ENCODE data around the gene SPDYE2.
A peak's percentile ranks its signal among the peaks of the same experiment; 100 is the strongest.
"Not testable (repeated sequence)": the region's sequence is repeated elsewhere in the genome, so short reads cannot be mapped to it uniquely, and the experiment has no call there.

Gene SPDYE2

DNA sequence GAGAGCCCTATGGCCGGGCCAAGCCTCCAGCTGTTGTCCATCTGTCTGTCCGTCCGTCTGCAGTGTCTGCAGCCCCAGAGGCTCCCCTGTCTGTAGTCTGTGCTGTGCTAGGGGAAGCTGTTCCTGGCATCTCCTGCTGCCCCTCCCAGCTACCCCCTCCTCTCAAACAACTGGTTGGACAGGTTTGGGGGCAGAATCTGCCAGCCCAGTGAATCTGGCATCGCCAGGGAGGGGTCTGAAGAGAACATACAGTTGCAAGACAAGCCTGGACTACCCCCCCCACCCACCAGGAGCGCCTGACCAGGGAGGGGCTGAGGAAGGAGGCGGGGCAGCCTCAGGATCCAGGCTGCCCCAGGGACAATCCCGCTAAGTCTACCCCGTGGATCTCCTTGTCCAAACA lies 7.4 kb upstream of the SPDYE2 start, which contains the start of gene UPK3BL2:
TSS of gene UPK3BL2 (minus strand) at position 101 of the 400 bp plus-strand sequence. CDS start at position 41, 60 bp downstream.
- not testable (repeated sequence) for H3K4me3 ChIP-seq (ENCODE audit: severe bottlenecking); H3K9me3 ChIP-seq (ENCODE audit: severe bottlenecking); DNase-seq (ENCODE audit: low spot score); H3K36me3 ChIP-seq (ENCODE audit: low read depth); H3K27me3 ChIP-seq (ENCODE audit: insufficient read depth, poor library complexity, severe bottlenecking); H3K4me1 ChIP-seq (ENCODE audit: insufficient read depth, poor library complexity, severe bottlenecking); H3K27ac ChIP-seq (ENCODE audit: poor library complexity, severe bottlenecking)
- peak; percentile 10; the same call in 2 of the 3 replicates for ATAC-seq (ENCODE audit: low read depth)

DNA sequence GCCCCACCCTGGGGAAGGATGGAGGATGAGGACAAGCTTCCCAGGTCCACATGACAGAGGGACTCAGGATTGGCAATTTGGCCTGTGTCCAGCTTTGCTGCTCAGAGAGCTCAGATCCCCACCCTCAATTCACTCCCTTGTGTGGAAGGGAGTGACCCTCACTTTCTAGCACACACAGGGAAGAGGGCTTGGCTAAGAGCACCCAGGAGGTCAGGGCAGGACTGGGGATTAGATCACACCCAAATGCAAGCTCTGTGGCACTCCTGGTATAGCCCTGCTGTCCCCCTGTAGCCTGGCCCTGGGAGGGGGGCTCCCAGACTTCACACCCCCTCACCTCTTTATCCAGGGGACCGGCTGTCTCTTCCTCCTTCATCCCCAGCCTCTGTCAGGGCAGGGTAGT lies 6.7 kb upstream of the SPDYE2 start:
- not testable (repeated sequence) for H3K27ac ChIP-seq (ENCODE audit: poor library complexity, severe bottlenecking); H3K27me3 ChIP-seq (ENCODE audit: insufficient read depth, poor library complexity, severe bottlenecking); DNase-seq (ENCODE audit: low spot score); H3K36me3 ChIP-seq (ENCODE audit: low read depth); H3K4me1 ChIP-seq (ENCODE audit: insufficient read depth, poor library complexity, severe bottlenecking); H3K9me3 ChIP-seq (ENCODE audit: severe bottlenecking); ATAC-seq (ENCODE audit: low read depth); H3K4me3 ChIP-seq (ENCODE audit: severe bottlenecking)

DNA sequence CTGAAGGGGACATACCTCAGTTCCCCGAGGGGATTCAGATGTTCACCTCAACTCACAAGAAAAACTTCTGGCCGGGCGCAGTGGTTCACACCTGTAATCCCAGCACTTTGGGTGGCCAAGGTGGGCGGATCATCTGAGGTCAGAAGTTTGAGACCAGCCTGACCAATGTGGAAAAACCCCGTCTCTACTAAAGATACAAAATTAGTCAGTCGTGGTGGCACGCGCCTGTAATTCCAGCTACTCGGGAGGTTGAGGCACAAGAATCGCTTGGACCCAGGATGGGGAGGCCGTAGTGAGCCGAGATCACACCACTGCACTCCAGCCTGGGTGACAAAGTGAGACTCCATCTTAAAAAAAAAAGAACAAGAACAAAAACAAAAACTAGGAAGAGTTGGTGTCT lies 5.7 kb upstream of the SPDYE2 start:
- not testable (repeated sequence) for H3K4me3 ChIP-seq (ENCODE audit: severe bottlenecking); DNase-seq (ENCODE audit: low spot score); H3K27me3 ChIP-seq (ENCODE audit: insufficient read depth, poor library complexity, severe bottlenecking); H3K36me3 ChIP-seq (ENCODE audit: low read depth); H3K27ac ChIP-seq (ENCODE audit: poor library complexity, severe bottlenecking); ATAC-seq (ENCODE audit: low read depth); H3K9me3 ChIP-seq (ENCODE audit: severe bottlenecking); H3K4me1 ChIP-seq (ENCODE audit: insufficient read depth, poor library complexity, severe bottlenecking)

DNA sequence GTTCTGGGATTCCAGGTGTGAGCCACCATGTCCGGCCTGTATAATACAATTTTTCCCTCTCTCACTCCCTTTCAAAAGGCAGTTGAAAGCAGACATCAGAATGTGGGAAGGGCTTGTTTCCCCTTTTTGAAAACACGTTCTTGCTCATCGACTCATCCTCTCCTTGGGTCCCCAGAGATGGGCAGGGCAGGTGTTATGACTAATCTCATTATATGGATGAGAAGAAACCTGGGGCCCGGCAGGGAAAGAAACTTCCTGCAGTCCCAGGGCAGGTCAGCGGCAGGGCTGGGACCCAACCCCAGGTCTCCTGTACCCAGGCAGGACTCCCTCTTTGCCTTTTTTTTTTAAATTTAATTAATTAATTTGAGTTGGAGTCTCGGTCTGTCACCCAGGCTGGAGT lies 4.7 kb upstream of the SPDYE2 start:
- not testable (repeated sequence) for H3K27ac ChIP-seq (ENCODE audit: poor library complexity, severe bottlenecking); H3K4me3 ChIP-seq (ENCODE audit: severe bottlenecking); H3K4me1 ChIP-seq (ENCODE audit: insufficient read depth, poor library complexity, severe bottlenecking); H3K27me3 ChIP-seq (ENCODE audit: insufficient read depth, poor library complexity, severe bottlenecking); H3K36me3 ChIP-seq (ENCODE audit: low read depth); H3K9me3 ChIP-seq (ENCODE audit: severe bottlenecking)
- DNase-seq (ENCODE audit: low spot score) (peak; percentile 70), ATAC-seq (ENCODE audit: low read depth) (peak; percentile 93)

DNA sequence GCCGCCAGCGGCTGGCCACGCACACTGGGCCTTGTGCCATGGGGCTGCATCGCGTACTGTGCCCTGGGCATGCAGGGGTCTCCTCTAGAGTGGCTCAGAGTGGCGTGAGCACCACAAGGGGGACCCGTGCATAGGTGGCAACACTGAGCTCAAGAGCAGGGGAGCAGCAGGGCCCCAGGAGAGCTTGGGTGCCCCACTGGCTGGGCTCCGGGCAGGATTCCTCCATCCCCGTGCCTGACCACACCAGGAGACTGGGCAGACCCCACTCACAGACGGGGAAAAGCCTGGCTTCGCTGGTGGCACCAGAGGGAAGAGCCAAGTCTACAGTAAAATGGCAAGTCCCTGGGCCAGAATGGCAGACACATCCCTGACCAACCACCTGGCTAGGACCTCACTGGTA lies 17.6 kb downstream of the SPDYE2 start:
- not testable (repeated sequence) for H3K36me3 ChIP-seq (ENCODE audit: low read depth); H3K4me1 ChIP-seq (ENCODE audit: insufficient read depth, poor library complexity, severe bottlenecking); H3K4me3 ChIP-seq (ENCODE audit: severe bottlenecking); H3K27me3 ChIP-seq (ENCODE audit: insufficient read depth, poor library complexity, severe bottlenecking); DNase-seq (ENCODE audit: low spot score); ATAC-seq (ENCODE audit: low read depth); H3K27ac ChIP-seq (ENCODE audit: poor library complexity, severe bottlenecking); H3K9me3 ChIP-seq (ENCODE audit: severe bottlenecking)

DNA sequence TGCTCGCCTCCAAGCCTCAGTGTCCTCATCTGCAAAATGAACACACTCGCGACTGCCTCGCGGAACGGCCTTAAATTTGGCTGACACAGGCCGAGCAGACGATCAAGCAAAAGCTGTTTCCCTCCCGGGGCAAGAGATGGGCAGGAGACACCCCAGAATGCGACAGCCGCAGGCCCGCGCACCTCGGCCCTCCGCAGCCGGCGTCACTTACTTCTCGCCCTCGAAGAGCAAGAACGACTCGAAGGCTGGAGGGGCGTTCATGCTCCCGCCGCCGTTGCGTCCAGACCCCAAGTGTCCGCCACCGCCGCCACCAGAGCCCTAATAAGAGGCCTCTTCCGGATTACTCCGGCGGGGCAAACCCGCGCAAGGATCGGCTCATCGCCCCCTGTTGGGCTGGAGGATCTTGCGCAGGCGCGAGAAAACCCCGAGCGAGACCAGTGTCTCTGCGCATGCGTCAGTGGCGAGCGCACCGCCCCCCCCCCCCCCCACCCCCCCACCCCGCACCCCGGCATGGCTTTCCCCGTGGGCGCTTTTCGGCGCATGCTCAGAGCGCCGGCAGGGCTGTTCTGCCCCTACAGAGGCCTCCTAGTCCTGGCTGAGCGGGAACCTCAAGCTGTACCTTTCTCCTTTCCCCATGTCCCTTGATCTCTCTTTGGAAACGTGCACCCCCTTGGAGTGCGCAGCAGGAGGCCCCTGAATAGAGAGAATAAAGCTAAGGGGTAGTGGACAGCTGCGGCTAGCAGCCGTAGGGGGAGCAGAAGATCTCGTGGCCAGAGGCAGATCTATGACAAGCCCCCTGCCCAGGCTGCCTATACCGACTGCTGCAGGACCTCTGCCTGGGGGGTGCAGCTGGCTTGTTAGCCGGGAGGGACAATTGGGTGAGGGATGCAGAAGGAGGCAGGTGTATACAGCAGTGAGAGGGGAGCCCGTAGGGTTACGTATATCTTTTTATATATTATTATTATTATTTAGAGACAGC lies 21.5 kb downstream of the SPDYE2 start, which contains the start of gene POLR2J3:
TSS of gene POLR2J3 (minus strand) at position 323 of the 979 bp plus-strand sequence. CDS start at position 261, 62 bp downstream.
- TF ChIP-seq, protein P1, sequence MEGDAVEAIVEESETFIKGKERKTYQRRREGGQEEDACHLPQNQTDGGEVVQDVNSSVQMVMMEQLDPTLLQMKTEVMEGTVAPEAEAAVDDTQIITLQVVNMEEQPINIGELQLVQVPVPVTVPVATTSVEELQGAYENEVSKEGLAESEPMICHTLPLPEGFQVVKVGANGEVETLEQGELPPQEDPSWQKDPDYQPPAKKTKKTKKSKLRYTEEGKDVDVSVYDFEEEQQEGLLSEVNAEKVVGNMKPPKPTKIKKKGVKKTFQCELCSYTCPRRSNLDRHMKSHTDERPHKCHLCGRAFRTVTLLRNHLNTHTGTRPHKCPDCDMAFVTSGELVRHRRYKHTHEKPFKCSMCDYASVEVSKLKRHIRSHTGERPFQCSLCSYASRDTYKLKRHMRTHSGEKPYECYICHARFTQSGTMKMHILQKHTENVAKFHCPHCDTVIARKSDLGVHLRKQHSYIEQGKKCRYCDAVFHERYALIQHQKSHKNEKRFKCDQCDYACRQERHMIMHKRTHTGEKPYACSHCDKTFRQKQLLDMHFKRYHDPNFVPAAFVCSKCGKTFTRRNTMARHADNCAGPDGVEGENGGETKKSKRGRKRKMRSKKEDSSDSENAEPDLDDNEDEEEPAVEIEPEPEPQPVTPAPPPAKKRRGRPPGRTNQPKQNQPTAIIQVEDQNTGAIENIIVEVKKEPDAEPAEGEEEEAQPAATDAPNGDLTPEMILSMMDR (IDR thresholded peaks at IDR 0.05; ENCODE audit: poor library complexity, severe bottlenecking) = peak; percentile 29
- H3K36me3 ChIP-seq (ENCODE audit: low read depth); H3K9me3 ChIP-seq (ENCODE audit: severe bottlenecking); H3K27ac ChIP-seq (ENCODE audit: poor library complexity, severe bottlenecking); H3K27me3 ChIP-seq (ENCODE audit: insufficient read depth, poor library complexity, severe bottlenecking); H3K4me1 ChIP-seq (ENCODE audit: insufficient read depth, poor library complexity, severe bottlenecking): not testable (repeated sequence)
- H3K4me3 ChIP-seq (ENCODE audit: severe bottlenecking) = peak within 1 kb of the TSS; percentile 85
- peak; percentile 83 for DNase-seq (ENCODE audit: low spot score)
- ATAC-seq (ENCODE audit: low read depth) = peak; percentile 87

DNA sequence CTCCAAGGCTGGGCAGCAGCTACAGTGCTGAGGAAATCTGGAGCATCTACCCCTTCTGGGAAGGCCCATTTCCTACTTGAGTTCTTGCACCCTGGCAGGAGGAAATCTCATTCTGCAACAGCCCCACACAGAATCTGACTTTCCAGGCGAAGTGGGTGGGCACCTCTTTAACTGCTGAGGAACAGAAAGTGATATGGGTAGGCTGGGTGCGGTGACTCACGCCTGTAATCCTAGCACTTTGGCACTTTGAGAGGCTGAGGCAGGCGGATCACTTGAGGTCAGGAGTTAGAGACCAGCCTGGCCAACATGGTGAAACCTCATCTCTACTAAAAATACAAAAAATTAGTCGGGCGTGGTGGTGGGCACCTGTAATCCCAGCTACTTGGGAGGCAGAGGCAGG lies 23.6 kb downstream of the SPDYE2 start:
- not testable (repeated sequence) for H3K36me3 ChIP-seq (ENCODE audit: low read depth); H3K4me1 ChIP-seq (ENCODE audit: insufficient read depth, poor library complexity, severe bottlenecking); ATAC-seq (ENCODE audit: low read depth); H3K27me3 ChIP-seq (ENCODE audit: insufficient read depth, poor library complexity, severe bottlenecking); DNase-seq (ENCODE audit: low spot score); H3K9me3 ChIP-seq (ENCODE audit: severe bottlenecking); H3K27ac ChIP-seq (ENCODE audit: poor library complexity, severe bottlenecking); H3K4me3 ChIP-seq (ENCODE audit: severe bottlenecking)

DNA sequence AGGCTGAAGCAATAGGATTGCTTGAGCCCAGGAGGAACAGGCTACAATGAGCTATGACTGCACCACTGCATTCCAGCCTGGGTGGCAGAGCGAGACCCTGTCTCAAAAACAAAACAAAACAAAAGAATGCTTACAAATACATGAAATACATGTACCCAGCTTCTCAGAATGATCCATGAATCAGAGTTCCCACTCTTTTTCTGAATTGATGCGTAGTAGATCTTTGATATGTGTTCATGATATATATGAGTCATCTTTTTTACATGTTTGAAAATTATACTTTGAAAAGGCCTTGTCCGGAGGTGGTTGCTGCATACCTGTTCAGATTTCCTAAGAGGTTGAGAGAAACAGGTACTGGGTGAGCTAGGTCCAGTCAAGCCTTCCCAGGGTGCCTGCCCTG lies 25.3 kb downstream of the SPDYE2 start:
- not testable (repeated sequence) for H3K9me3 ChIP-seq (ENCODE audit: severe bottlenecking); H3K4me1 ChIP-seq (ENCODE audit: insufficient read depth, poor library complexity, severe bottlenecking); H3K4me3 ChIP-seq (ENCODE audit: severe bottlenecking); H3K36me3 ChIP-seq (ENCODE audit: low read depth); DNase-seq (ENCODE audit: low spot score); H3K27ac ChIP-seq (ENCODE audit: poor library complexity, severe bottlenecking); H3K27me3 ChIP-seq (ENCODE audit: insufficient read depth, poor library complexity, severe bottlenecking)
- ATAC-seq (ENCODE audit: low read depth) = 0 out of 3 replicates have a peak, but pooled peaks have one; percentile 3

DNA sequence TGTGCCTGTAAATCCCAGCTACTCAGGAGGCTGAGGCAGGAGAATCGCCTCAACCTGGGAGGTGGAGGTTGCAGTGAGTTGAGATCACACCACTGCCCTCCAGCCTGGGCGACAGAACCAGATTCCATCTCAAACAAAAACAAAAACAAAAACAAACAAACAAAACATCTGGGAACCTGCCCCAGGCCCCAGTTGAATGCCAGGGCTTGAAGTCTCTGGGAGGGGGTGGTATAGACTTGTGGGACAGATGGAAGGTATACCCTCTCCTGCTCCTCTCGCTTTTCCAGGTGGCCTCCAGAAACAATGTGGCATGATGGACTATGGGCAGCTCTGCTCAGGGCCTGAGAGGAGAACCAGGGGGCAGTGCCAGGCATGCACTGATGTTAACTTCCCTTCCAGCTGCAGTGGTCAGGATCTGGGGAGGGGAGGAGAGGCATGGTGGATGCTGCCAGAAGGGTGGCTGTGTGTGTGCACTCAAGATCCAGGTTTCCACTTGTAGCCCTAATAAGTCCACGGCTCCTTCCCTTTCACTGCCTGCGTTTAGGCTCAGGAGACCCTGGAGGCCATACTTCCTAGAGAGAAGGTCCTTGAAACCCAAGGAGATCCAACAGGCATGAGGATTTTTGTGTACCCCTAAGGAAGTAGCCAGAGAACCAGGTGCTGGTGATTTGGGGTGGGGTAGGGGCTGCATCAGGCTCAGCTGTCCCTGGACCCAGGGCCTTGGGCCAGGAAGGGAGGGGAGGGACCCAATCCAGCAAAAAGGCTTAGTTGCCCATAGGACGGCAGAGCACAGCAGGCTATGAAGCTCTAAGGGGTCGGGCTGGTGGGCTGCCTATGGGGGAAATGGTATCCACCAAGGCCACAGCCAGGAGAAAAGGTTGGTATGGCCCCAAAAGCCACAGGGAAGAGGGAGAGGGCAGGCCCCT lies 26.6 kb downstream of the SPDYE2 start:
- H3K4me1 ChIP-seq (ENCODE audit: insufficient read depth, poor library complexity, severe bottlenecking); H3K4me3 ChIP-seq (ENCODE audit: severe bottlenecking); H3K36me3 ChIP-seq (ENCODE audit: low read depth); H3K27ac ChIP-seq (ENCODE audit: poor library complexity, severe bottlenecking); H3K27me3 ChIP-seq (ENCODE audit: insufficient read depth, poor library complexity, severe bottlenecking); ATAC-seq (ENCODE audit: low read depth); DNase-seq (ENCODE audit: low spot score); H3K9me3 ChIP-seq (ENCODE audit: severe bottlenecking): not testable (repeated sequence)

DNA sequence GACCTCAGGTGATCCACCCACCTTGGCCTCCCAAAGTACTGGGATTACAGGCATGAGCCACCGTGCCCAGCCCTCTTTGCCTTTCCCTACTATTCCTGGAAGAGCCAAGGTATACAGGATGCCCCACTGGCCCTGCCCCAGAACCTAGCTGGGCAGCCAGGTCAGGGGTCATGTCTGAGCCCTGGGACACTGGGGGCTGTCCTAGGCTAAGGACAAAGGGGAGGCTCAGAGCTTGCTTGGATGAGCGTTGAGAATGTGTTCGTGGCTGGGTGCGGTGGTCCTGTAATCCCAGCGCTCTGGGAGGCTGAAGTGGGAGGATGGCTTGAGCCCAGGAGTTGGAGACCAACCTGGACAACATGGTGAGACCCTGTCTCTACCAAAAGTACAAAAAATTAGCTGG lies 27.5 kb downstream of the SPDYE2 start:
- not testable (repeated sequence) for ATAC-seq (ENCODE audit: low read depth); H3K27ac ChIP-seq (ENCODE audit: poor library complexity, severe bottlenecking); H3K4me1 ChIP-seq (ENCODE audit: insufficient read depth, poor library complexity, severe bottlenecking); H3K36me3 ChIP-seq (ENCODE audit: low read depth); H3K4me3 ChIP-seq (ENCODE audit: severe bottlenecking); H3K27me3 ChIP-seq (ENCODE audit: insufficient read depth, poor library complexity, severe bottlenecking); DNase-seq (ENCODE audit: low spot score); H3K9me3 ChIP-seq (ENCODE audit: severe bottlenecking)

Data from RWPE2 (cell line).